OCI-LY3 (cell line): ENCODE data around the gene ARFRP1.
"Not testable (repeated sequence)": the region's sequence is repeated elsewhere in the genome, so short reads cannot be mapped to it uniquely, and the experiment has no call there.

ENCODE experiments used
- H2AFZ ChIP-seq: fragments of 200-600, 300-600 bp; shearing (Covaris generic); 2 replicates; pipeline ENCODE4 v1.6.0; 2014; ENCODE audit warnings: antibody characterized with exemption, low read depth, low read length
- H3K27ac ChIP-seq: fragments of 200-600, 300-600 bp; sonication (generic); 2 replicates; pipeline ENCODE4 v1.5.1; 2014; ENCODE audit warnings: mild to moderate bottlenecking, low read length, moderate library complexity, mixed read lengths
- H3K27me3 ChIP-seq: fragments of 200-600, 300-600 bp; sonication (generic); 2 replicates; pipeline ENCODE4 v1.6.1; 2014; ENCODE audit warnings: low read depth, low read length, mixed read lengths
- H3K36me3 ChIP-seq: fragments of 200-600, 300-600 bp; sonication (generic); replicated peaks from 2 replicates; pipeline ENCODE3; 2014; ENCODE audit warnings: low read depth, low read length, mixed read lengths
- H3K4me1 ChIP-seq: fragments of 300-600, 200-600 bp; sonication (generic); 2 replicates; pipeline ENCODE4 v1.6.1; 2014; ENCODE audit warnings: low read length, mixed read lengths
- H3K4me2 ChIP-seq: fragments of 200-600, 300-600 bp; sonication (generic); 2 replicates; pipeline ENCODE4 v1.6.1; 2014; ENCODE audit warnings: low read length, mixed read lengths
- H3K4me3 ChIP-seq: fragments of 300-600, 200-600 bp; sonication (generic); 2 replicates; pipeline ENCODE4 v1.5.1; 2014; ENCODE audit warnings: antibody characterized with exemption, mild to moderate bottlenecking, low read length, moderate library complexity
- H3K79me2 ChIP-seq: fragments of 300-600, 200-600 bp; shearing (Covaris generic); 2 replicates; pipeline ENCODE4 v1.6.1; 2014; ENCODE audit warnings: mild to moderate bottlenecking, low read length, mixed read lengths
- H3K9ac ChIP-seq: fragments of 300-600, 200-600 bp; shearing (Covaris generic); 2 replicates; pipeline ENCODE4 v1.6.0; 2014; ENCODE audit warnings: mild to moderate bottlenecking, low read length, moderate library complexity
- H3K9me3 ChIP-seq: fragments of 200-600, 300-600 bp; shearing (Covaris generic); 2 replicates; pipeline ENCODE4 v1.6.1; 2014; ENCODE audit warnings: low read length, mixed read lengths; ENCODE audit not compliant: insufficient read depth
- H4K20me1 ChIP-seq: fragments of 200-600, 300-600 bp; sonication (generic); 2 replicates; pipeline ENCODE4 v1.6.1; 2016; ENCODE audit warnings: low read length, mixed read lengths; ENCODE audit not compliant: insufficient read depth
- CTCF ChIP-seq: fragments of 200-600, 300-600 bp; sonication (generic); IDR thresholded peaks from 2 replicates; pipeline ENCODE4 v1.5.1; 2014; ENCODE audit warnings: antibody characterized with exemption, low read length, low read depth
- EZH2phosphoT487 ChIP-seq: fragments of 200-600 bp; shearing (Covaris generic); IDR thresholded peaks from 2 replicates; pipeline ENCODE4 v1.6.1; 2018; ENCODE audit warnings: antibody characterized with exemption, mixed run types, low read depth

Gene ARFRP1

GRCh38 chr20:63653041-63653973 is 54.5 kb downstream of the ARFRP1 start, which contains the start of gene STMN3:
Gene STMN3 (minus strand): TSS chr20:63653424. CDS start chr20:63653345, 79 bp downstream.
- no peak for TF ChIP-seq EZH2phosphoT487
- no peak for TF ChIP-seq CTCF
- no peak within 1 kb of the TSS for H3K9ac ChIP-seq
- no peaks in the 10 kb centered on the region for H3K79me2 ChIP-seq
- no peak within 1 kb of the TSS for H3K4me2 ChIP-seq
- H3K27me3 ChIP-seq: no peaks in the 10 kb centered on the region
- no peaks in the 10 kb centered on the region for H3K9me3 ChIP-seq
- H2AFZ ChIP-seq: no peak within 1 kb of the TSS
- peaks cover 6% of the 10 kb centered on the region for H3K4me1 ChIP-seq
- no peak within 1 kb of the TSS for H3K27ac ChIP-seq
- no peaks in the 10 kb centered on the region for H4K20me1 ChIP-seq
- no peak within 1 kb of the TSS for H3K4me3 ChIP-seq
- no peaks in the 10 kb centered on the region for H3K36me3 ChIP-seq

- no peak overlapping the region for H3K4me2 ChIP-seq
- H4K20me1 ChIP-seq: no peaks in the 10 kb centered on the region
- no peak overlapping the region for H3K27ac ChIP-seq
- H3K4me3 ChIP-seq: no peak overlapping the region
- no peak overlapping the region for H3K9ac ChIP-seq
- H3K36me3 ChIP-seq: no peaks in the 10 kb centered on the region
- H3K9me3 ChIP-seq: no peaks in the 10 kb centered on the region
- TF ChIP-seq EZH2phosphoT487: no peak
- TF ChIP-seq CTCF: no peak
- H3K27me3 ChIP-seq: no peaks in the 10 kb centered on the region
- H3K4me1 ChIP-seq: peaks cover 2% of the 10 kb centered on the region; the same call in 1 of the 2 replicates
- H3K79me2 ChIP-seq: no peaks in the 10 kb centered on the region
- no peak overlapping the region for H2AFZ ChIP-seq
These were observed 55.4 kb downstream of the ARFRP1 start for GRCh38 chr20:63652192-63652980.

DNA sequence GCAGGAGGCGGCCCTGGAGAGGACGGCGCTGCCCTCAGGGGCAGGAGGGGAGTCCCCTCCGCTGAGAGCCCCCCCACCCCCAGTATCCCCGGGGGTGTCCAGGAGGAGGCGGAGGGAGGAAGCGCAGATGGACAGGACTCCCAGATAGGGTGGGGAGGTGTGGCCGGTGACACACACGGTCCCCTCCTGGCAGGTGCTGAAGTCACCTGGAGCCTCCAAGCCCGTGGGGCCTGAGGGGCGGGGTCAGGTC is 55.9 kb downstream of the ARFRP1 start:
- no peak overlapping the region for H3K9ac ChIP-seq
- TF ChIP-seq CTCF (no peak), EZH2phosphoT487 (no peak)
- H3K27ac ChIP-seq: no peak overlapping the region
- no peak overlapping the region for H2AFZ ChIP-seq
- no peak overlapping the region for H3K4me3 ChIP-seq
- no peaks in the 10 kb centered on the region for H3K9me3 ChIP-seq
- H3K27me3 ChIP-seq: no peaks in the 10 kb centered on the region
- no peaks in the 10 kb centered on the region for H4K20me1 ChIP-seq
- H3K4me1 ChIP-seq: no peaks in the 10 kb centered on the region
- H3K36me3 ChIP-seq: no peaks in the 10 kb centered on the region
- no peak overlapping the region for H3K4me2 ChIP-seq
- no peaks in the 10 kb centered on the region for H3K79me2 ChIP-seq

DNA sequence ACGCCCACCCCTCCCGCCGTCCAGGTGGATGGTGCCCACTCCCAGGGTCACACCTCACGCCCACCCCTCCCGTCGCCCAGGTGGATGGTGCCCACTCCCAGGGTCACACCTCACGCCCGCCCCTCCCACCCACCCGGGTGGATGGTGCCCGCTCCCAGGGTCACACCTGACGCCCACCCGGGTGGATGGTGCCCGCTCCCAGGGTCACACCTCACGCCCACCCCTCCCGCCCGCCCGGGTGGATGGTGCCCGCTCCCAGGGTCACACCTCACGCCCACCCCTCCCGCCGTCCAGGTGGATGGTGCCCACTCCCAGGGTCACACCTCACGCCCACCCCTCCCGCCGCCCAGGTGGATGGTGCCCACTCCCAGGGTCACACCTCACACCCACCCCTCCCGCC is 57.3 kb downstream of the ARFRP1 start:
- not testable (repeated sequence) for H3K9me3 ChIP-seq, H3K27me3 ChIP-seq, H3K79me2 ChIP-seq, H3K4me1 ChIP-seq, H3K9ac ChIP-seq, H4K20me1 ChIP-seq, H3K27ac ChIP-seq, H3K4me2 ChIP-seq, H2AFZ ChIP-seq, H3K4me3 ChIP-seq, H3K36me3 ChIP-seq
